ENCODE results near the gene FZD10.

Gene FZD10

GRCh38 chr12:130128790-130129735, 33.2 kb upstream of the FZD10 start:
- no peaks in the 10 kb centered on the region for H4K20me1 ChIP-seq (ENCODE audit: insufficient read depth)
- H3K4me3 ChIP-seq (IDR thresholded peaks at IDR 0.05; ENCODE audit: insufficient read depth, low read depth, low read length): no peak overlapping the region
- no peak overlapping the region for H3K27ac ChIP-seq
- H3K4me1 ChIP-seq (ENCODE audit: low read depth, poor library complexity, severe bottlenecking): no peaks in the 10 kb centered on the region
- TF ChIP-seq CTCF (conservative IDR thresholded peaks at IDR 0.05; ENCODE audit: low read depth, low read length): no peak
- H3K27me3 ChIP-seq (ENCODE audit: insufficient read depth, low read depth): no peaks in the 10 kb centered on the region
- H3K4me2 ChIP-seq: no peak overlapping the region
- H3K9ac ChIP-seq: no peak overlapping the region
- H2AFZ ChIP-seq (ENCODE audit: low read depth): no peak overlapping the region
- no peaks in the 10 kb centered on the region for H3K79me2 ChIP-seq (ENCODE audit: insufficient read depth, low read depth)
- H3K36me3 ChIP-seq (ENCODE audit: insufficient read depth): no peaks in the 10 kb centered on the region

GRCh38 chr12:130130346-130130745, 31.9 kb upstream of the FZD10 start:
- no peak overlapping the region for H3K4me3 ChIP-seq (IDR thresholded peaks at IDR 0.05; ENCODE audit: insufficient read depth, low read depth, low read length)
- no peaks in the 10 kb centered on the region for H4K20me1 ChIP-seq (ENCODE audit: insufficient read depth)
- no peak overlapping the region for H3K27ac ChIP-seq
- TF ChIP-seq CTCF (conservative IDR thresholded peaks at IDR 0.05; ENCODE audit: low read depth, low read length): no peak
- H3K27me3 ChIP-seq (ENCODE audit: insufficient read depth, low read depth): no peaks in the 10 kb centered on the region
- no peak overlapping the region for H3K9ac ChIP-seq
- no peaks in the 10 kb centered on the region for H3K4me1 ChIP-seq (ENCODE audit: low read depth, poor library complexity, severe bottlenecking)
- no peaks in the 10 kb centered on the region for H3K79me2 ChIP-seq (ENCODE audit: insufficient read depth, low read depth)
- H3K36me3 ChIP-seq (ENCODE audit: insufficient read depth): no peaks in the 10 kb centered on the region
- H3K4me2 ChIP-seq: no peak overlapping the region
- no peak overlapping the region for H2AFZ ChIP-seq (ENCODE audit: low read depth)

- Histone ChIP-seq H3K4me3 (IDR thresholded peaks at IDR 0.05; ENCODE audit: insufficient read depth, low read depth, low read length) (no peak overlapping the region), H3K36me3 (ENCODE audit: insufficient read depth) (no peaks in the 10 kb centered on the region), H3K4me2 (no peak overlapping the region), H3K79me2 (ENCODE audit: insufficient read depth, low read depth) (no peaks in the 10 kb centered on the region), H3K27me3 (ENCODE audit: insufficient read depth, low read depth) (no peaks in the 10 kb centered on the region), H4K20me1 (ENCODE audit: insufficient read depth) (no peaks in the 10 kb centered on the region), H3K27ac (no peak overlapping the region), H3K4me1 (ENCODE audit: low read depth, poor library complexity, severe bottlenecking) (no peaks in the 10 kb centered on the region), H2AFZ (ENCODE audit: low read depth) (no peak overlapping the region), H3K9ac (no peak overlapping the region)
- no peak for TF ChIP-seq CTCF (conservative IDR thresholded peaks at IDR 0.05; ENCODE audit: low read depth, low read length)
Observed at GRCh38 chr12:130131025-130131424, 31.2 kb upstream of the FZD10 start.

- H3K79me2 ChIP-seq (ENCODE audit: insufficient read depth, low read depth): no peaks in the 10 kb centered on the region
- no peaks in the 10 kb centered on the region for H3K27me3 ChIP-seq (ENCODE audit: insufficient read depth, low read depth)
- no peak overlapping the region for H3K27ac ChIP-seq
- H3K36me3 ChIP-seq (ENCODE audit: insufficient read depth): no peaks in the 10 kb centered on the region
- H3K4me1 ChIP-seq (ENCODE audit: low read depth, poor library complexity, severe bottlenecking): no peaks in the 10 kb centered on the region
- no peak overlapping the region for H3K4me2 ChIP-seq
- H2AFZ ChIP-seq (ENCODE audit: low read depth): no peak overlapping the region
- TF ChIP-seq CTCF (conservative IDR thresholded peaks at IDR 0.05; ENCODE audit: low read depth, low read length): no peak
- H3K9ac ChIP-seq: no peak overlapping the region
- H4K20me1 ChIP-seq (ENCODE audit: insufficient read depth): no peaks in the 10 kb centered on the region
- H3K4me3 ChIP-seq (IDR thresholded peaks at IDR 0.05; ENCODE audit: insufficient read depth, low read depth, low read length): no peak overlapping the region
Observed at GRCh38 chr12:130131801-130132200, 30.5 kb upstream of the FZD10 start.
